ENCODE data around the gene GAP43. TPM values are rescaled to one million over a fixed set of nuclear protein-coding genes. Genes with fewer than 3 reads are reported as not detected.

The GAP43 gene
- total and polyA plus RNA-seq, 2 of the 4 experiments (the other 2 are of a cell fraction) = 0.36 to 0.51 TPM

GRCh38 chr3:115611630-115612029 is 11.7 kb upstream of the GAP43 start:
- no peak for ATAC-seq (ENCODE audit: low read depth)
- Histone ChIP-seq H4K8ac (ENCODE audit: low read depth in 2 of 2, low read length in 2 of 2) (no peak overlapping the region), H3K9me1 (ENCODE audit: insufficient read depth, low read length) (no peaks in the 10 kb centered on the region), H2AK5ac (ENCODE audit: low read depth, low read length) (no peak overlapping the region), H2BK15ac (ENCODE audit: low read depth, low read length) (no peak overlapping the region), H2BK120ac (ENCODE audit: low read depth, low read length) (no peak overlapping the region), H4K20me1 (ENCODE audit: insufficient read depth, low read length) (no peaks in the 10 kb centered on the region), H3K23ac (ENCODE audit: low read depth, low read length) (no peak overlapping the region), H3K14ac (replicated peaks; ENCODE audit: low read depth, low read length) (no peak overlapping the region), H2AK9ac (replicated peaks; ENCODE audit: low read depth, low read length, poor library complexity) (no peak overlapping the region), H3K9ac (ENCODE audit: low read depth, low read length) (no peak overlapping the region), H2BK5ac (ENCODE audit: low read depth, low read length, poor library complexity, severe bottlenecking) (no peak overlapping the region), H4K5ac (ENCODE audit: low read depth, low read length) (no peak overlapping the region), H3K36me3 (ENCODE audit: control insufficient read depth, insufficient read depth, low read length) (no peaks in the 10 kb centered on the region), H3K4me3 (ENCODE audit: insufficient read depth, low read depth, low read length) (no peak overlapping the region), H3K18ac (ENCODE audit: low read depth, low read length) (no peak overlapping the region), H3K9me3 (ENCODE audit: control insufficient read depth, insufficient read depth, low read length) (no peaks in the 10 kb centered on the region), H3K56ac (ENCODE audit: extremely low read depth, insufficient read depth, low read length) (no peak overlapping the region), H3K27ac (ENCODE audit: insufficient read depth, low read length) (no peak overlapping the region), H3K4ac (ENCODE audit: low read depth, low read length) (no peak overlapping the region), H4K91ac (ENCODE audit: insufficient read depth, low read depth, low read length) (no peak overlapping the region), H2BK20ac (ENCODE audit: low read depth, low read length) (no peak overlapping the region), H3K4me1 (ENCODE audit: control insufficient read depth, insufficient read depth, low read length) (no peaks in the 10 kb centered on the region), H3K27me3 (ENCODE audit: control insufficient read depth, insufficient read depth, low read length) (no peaks in the 10 kb centered on the region; the same call in 1 of the 2 replicates), H3K4me2 (ENCODE audit: low read depth, low read length) (no peak overlapping the region), H2AFZ (replicated peaks; ENCODE audit: low read length, poor library complexity) (no peak overlapping the region), H3K79me1 (ENCODE audit: low read depth in 1 of 2, low read length in 2 of 2) (no peaks in the 10 kb centered on the region)
- intact Hi-C loops (cut with micrococcal nuclease) = no loop called here
- dilution Hi-C loops (cut with HindIII; ENCODE audit: low sequenced_read_pairs, unreplicated experiment) = no loop called here
- in situ Hi-C loops (cut with MboI; ENCODE audit: low sequenced_read_pairs) = no loop called here
- WGBS, 2 experiments (ENCODE audit: extremely low coverage in 2 of 2, insufficient read length in 1 of 2) = no CpG with 5 or more reads among the region's 3 CpGs
- ChIA-PET CTCF (no interaction called here), POLR2A (ENCODE audit: unreplicated experiment) (no interaction called here)
- TF ChIP-seq MXI1 (IDR thresholded peaks at IDR 0.05; ENCODE audit: borderline replicate concordance, low read depth, low read length) = no peak
- no peak for TF ChIP-seq CTCF (conservative IDR thresholded peaks at IDR 0.05; ENCODE audit: low read depth, low read length)
- no peak for TF ChIP-seq NFE2L2 (IDR thresholded peaks at IDR 0.05; ENCODE audit: low read depth, low read length)
- no peak for TF ChIP-seq USF2 (IDR thresholded peaks at IDR 0.05; ENCODE audit: low read depth, low read length)
- no peak for TF ChIP-seq CEBPB (IDR thresholded peaks at IDR 0.05; ENCODE audit: low read depth, low read length)
- TF ChIP-seq BHLHE40 (IDR thresholded peaks at IDR 0.05; ENCODE audit: low read depth, low read length) = no peak
- no peak for TF ChIP-seq FOS (IDR thresholded peaks at IDR 0.05; ENCODE audit: low read depth, low read length)
- no peak for TF ChIP-seq SMC3 (IDR thresholded peaks at IDR 0.05; ENCODE audit: low read depth, low read length)
- no peak for TF ChIP-seq RAD21 (IDR thresholded peaks at IDR 0.05; ENCODE audit: low read length)
- no peak for TF ChIP-seq RFX5 (IDR thresholded peaks at IDR 0.05; ENCODE audit: low read depth, low read length)
- TF ChIP-seq ELK1 (IDR thresholded peaks at IDR 0.05; ENCODE audit: borderline replicate concordance, low read depth, low read length) = no peak
- TF ChIP-seq MAFK (IDR thresholded peaks at IDR 0.05; ENCODE audit: low read depth, low read length) = no peak
- no peak for TF ChIP-seq POLR2A (IDR thresholded peaks at IDR 0.05; ENCODE audit: low read depth, low read length)
- no peak for TF ChIP-seq RCOR1 (IDR thresholded peaks at IDR 0.05; ENCODE audit: insufficient replicate concordance, low read length)
- no peak for TF ChIP-seq MAZ (IDR thresholded peaks at IDR 0.05; ENCODE audit: borderline replicate concordance, low read depth, low read length)
- TF ChIP-seq CHD1 (IDR thresholded peaks at IDR 0.05; ENCODE audit: low read depth, low read length) = no peak
- no peak for DNase-seq
- BruUV-seq (replicated peaks) = no TSS peak
